ENCODE data around the gene NRG3.

The NRG3 gene

GRCh38 chr10:81874875-81875466 lies at the start of gene NRG3:
NRG3 (plus strand) TSS chr10:81875194.
- no peak for DNase-seq

DNA sequence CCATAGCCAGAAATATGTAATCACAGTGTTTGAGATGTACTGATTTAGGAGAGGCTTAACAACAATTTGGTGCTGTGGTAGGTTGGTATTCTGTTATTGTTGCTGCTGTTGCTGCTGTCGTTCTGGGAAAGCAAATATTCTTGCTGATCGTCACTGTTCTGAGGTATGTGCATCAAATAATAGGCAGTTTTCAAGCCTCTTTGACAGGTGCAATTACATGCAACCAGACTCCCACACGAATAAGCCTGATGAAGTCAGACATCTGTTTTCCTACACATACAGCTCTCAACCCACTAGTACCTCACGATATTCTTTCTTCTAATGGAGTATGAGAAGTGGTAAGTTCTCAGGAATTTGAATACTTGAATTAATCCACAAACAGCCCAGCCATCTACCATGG lies 46.7 kb upstream of the NRG3 start:
- DNase-seq, result no peak

- no peak for DNase-seq
Measured at GRCh38 chr10:81831060-81831459, 43.9 kb upstream of the NRG3 start.

GRCh38 chr10:81838950-81839349 lies 36.0 kb upstream of the NRG3 start:
- DNase-seq, result no peak

DNA sequence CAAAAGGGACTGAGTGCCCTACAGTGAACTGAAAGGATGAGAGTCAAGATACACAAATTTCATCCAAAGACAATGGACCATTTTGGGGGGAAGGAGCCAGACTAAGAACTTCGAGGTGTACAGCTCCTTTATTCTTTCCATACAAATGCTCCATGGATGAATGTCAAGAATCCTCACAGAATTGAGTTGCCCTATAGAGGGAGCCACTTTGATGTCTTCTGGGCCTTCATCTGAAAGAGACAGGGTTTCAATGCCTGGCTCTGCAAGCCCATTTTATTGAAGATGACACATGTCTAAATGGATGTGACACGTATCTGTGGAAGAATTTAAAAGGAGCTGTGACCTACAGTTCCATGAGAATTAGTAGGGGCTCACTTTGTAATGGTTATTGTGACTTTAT lies 32.0 kb upstream of the NRG3 start:
- no peak for DNase-seq

DNA sequence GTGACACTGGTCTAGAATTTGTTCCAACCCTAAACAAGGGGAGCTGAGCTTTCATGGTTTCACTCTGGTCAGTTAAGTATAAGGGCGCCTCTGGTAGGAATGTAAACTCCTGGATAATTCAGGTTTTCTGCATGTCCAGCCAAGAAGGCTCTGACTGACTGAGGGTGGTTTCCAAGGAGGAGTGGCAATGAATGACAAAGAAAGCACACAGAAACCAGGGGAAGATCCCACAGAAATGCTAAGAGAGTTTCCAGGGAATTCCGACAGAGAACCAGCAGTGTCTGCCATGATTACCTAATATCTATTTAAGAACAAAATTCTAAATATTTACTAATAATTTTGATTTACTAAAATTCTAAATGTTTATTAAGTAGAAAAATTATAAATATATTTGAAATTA lies 27.3 kb upstream of the NRG3 start:
- DNase-seq, result no peak

- DNase-seq, result no peak
Measured at GRCh38 chr10:81848514-81848913, 26.5 kb upstream of the NRG3 start.

GRCh38 chr10:81848931-81849330 lies 26.1 kb upstream of the NRG3 start:
- no peak for DNase-seq

DNA sequence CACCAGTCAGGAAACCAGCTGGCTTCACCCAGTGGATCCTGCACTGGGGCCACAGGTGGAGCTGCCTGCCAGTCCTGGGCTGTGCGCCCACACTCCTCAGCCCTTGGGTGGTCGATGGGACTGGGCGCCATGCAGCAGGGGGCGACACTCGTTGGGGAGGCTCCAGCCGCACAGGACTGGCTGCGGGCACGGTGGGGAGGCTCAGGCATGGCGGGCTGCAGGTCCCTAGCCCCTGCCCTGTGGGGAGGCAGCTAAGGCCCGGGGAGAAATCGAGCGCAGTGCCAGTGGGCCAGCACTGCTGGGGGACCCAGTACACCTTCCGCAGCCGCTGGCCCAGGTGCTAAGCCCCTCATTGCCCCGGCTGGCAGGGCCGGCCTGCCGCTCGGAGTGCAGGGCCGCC lies 12.4 kb upstream of the NRG3 start:
- no peak for DNase-seq

DNA sequence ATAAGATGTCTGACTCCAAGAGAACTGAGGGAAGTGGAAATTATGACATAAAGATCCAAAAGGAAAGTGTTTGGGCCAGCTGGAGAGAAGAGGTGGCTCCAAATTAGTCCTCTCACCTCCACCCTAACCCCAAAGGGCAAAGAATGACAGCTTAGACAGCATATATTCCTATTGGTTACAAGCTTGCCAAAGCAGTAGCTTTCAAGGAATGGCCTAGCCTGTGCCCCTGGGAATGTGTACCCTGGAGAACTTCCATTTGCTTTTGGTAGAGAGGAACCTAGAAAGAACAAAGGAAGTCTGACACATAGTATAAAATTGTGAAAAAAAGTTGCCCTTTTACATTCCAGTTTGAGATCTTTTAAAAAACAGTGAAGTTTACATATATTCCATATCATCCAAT lies 11.2 kb upstream of the NRG3 start:
- no peak for DNase-seq

- DNase-seq, result no peak
Measured at GRCh38 chr10:81865581-81865980, 9.4 kb upstream of the NRG3 start.

DNA sequence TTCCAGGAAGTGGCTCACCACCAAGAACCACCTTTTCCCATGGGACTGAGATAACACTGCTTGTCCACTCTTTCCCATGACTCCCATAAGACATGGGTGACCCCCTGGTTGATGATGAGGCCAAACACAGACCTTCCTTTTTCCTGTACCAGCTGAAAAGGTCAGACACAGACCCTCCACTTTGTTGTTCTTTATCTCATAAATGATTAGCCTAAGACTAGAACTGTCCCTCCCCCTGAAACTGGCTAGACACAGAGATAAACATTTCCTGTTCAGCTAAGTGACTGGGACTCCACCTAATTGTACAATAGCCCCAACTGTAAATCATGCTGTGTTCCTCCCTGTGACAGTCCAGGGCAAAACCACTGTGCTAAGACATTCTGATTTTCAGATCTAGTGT lies 8.2 kb upstream of the NRG3 start:
- DNase-seq, result no peak

GRCh38 chr10:81870472-81870871 lies 4.5 kb upstream of the NRG3 start:
- no peak for DNase-seq

DNA sequence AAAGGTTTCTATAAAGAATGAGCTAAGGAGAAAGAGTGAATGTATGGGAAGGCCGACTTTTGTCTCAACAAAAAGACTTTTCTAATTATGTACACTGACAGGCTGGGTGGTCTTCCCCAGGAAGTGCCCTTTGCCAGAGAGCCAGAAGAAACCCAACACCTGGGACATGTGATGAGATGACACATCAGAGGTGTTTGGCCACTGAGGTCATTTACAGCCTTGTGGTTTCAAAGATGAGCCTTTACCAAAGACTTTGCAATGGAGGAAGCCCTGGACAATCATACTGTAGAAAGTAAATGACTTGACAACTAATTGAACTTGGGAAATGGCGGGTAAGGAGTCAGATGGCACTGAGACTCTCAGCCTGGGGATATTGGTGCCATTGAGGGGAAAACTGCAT lies 3.4 kb upstream of the NRG3 start:
- no peak for DNase-seq

DNA sequence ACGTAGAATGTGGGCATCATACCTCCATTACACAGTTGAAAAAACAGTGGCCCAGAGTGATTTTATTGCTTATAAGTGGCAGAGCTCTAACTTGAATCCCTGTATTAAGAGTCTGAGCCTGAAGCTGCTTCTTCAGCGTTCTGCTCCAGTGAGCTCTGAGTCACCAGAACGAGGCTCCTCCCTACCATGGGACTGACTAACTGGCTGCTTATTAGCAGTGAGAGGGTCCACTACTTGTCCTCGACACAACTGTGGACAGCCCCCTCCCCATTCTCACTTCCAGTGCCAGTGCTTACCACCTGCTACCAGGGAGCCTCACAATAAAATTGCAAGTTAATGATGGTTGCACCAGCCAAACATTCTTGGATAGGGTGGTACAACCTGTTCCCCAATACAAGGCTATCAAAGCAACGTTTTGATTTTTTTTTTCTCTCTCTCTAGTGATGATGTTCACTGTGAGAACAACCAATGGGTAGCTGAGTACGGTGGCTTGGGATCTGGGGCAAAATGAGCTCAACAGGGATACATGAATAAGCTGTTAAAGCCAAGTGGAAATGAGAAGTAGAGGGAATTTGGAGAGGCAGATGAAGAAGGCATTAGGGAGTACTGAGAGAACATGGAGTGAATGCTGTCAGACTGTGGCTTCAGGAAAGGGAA lies 2.7 kb upstream of the NRG3 start:
- DNase-seq, result no peak

DNA sequence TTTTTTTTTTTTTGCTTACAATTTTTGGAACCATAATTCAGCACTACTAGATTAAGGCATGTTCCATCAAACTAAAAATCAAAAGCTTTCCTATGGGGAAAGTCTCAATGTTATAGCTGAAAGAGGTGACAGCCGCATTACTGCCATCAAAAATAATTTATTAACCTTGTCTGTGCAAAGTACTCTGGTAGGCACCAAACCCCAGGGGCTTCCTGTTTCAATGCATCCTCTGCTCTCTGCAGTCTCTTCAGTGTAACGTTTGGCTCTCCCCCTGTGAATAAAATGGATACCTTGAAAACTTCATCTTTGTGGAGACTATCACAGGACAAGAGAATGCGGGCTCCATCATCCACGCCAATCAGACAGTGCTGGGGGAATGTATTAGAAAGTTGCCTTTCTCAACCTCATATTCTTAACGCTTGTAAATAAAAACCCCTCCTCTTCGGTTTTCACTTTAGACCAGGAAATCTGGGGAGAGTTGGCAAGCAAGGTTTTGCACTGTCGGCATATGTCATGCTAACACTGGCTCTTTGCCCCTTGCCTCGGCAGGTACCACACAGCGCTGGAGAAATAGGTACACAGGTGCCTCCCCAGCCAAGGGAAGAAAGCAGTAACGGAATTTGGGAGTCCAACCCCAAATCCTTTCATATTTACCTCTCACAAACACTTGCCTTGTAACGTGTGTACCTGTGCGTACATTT lies 1.6 kb upstream of the NRG3 start:
- DNase-seq, result no peak

DNA sequence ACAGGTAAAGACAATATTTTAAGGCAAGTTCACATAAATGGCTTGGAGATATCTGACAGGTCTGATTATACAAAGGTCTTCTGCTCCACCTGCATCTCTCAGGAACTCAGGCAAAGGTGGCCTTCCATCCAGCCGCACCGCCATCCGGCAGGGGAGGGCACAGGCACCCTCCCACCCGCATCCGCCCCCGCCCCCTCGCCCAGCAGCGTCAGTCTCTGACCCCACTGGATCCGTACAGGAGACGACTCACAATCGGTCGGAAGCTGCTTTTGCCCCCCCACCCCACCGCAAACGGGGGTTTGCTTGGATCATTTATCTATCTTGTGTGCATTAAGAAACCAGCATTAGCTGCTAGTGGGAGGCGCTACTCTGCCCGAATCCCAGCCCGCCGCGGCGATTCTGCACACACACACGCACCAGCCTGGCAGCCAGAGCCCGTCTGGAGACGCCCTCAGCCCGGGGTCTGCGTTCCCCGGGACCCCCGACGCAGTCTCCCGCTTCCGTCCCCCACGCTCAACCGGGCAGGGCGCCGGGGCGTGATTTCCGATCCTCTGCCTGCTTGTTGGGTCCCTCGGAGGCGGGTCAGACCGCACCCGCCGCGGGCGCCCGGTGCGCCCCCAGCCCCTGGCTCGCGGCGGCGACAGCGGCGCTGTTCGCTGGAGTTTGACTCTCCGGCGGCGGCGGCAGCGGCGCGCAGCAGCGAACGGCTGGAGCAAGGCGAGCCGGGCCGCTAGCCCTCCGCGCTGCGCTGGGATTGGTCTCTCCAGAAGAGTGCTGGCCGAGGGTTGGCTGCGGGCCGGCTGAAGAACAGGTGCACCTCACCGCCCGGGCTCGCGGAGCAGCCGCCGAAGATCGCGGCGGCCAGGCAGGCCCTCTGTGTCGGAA lies 820 bp upstream of the NRG3 start:
- DNase-seq, result no peak

- no peak for DNase-seq
Measured at GRCh38 chr10:81875467-81876252, 666 bp downstream of the NRG3 start.

DNA sequence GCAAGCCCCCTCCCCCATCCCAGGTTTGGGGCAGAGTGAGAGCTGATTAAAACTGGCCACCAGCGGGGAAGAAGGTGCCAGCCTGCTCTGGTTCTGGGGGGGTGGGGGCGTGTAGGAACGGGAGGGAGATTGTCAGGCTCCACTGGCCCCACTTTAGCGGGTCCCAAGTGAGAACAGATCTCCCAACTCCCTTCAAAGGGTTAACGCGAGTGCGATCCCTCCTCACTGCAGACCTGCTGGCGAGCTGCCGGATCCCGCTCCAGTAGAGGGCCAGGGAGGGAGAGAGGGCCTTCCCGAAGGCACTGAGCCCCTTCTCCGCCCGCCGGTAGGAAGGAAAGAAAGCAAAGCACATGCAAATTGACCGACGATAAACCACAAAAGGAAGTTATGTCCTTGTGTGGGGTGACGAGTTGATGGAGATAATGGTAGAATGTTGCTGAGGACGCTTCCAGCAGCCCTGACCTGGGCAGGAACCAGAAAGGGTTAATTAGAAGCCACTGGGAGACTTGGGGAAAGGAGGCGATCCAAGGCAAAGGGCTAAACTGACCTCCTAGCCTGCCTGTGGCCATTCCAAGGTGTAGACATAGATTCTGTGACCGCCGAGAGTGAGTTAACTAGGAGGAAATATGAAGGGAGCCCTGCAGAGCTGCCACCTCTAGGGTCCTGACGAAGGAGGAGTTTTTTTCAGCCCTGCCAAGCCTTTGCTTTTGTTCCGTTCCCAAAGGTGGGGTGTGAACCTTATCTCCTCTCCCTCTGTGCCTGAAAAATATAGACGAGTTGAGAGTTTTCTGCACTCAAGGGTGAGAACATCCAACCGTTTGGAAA lies 1.5 kb downstream of the NRG3 start:
- no peak for DNase-seq

DNA sequence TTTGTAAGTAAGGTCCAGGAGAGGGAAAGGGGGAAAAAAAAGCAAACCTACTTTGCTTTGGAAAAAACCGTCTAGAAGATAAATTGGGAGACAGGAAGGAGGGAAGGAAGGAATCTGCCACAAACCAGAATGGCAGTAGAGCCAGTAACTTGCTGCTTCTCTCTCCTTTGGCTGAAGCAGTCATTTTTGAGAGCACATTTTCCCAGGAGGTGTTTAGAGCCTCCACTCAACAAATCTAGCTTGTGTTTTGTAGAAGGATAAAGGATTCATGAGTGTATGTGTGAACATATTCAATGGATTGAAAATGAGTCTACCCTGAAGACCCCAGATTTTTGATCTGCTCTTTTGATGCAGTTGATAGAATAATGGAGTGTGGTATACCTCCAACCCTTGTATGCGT lies 2.6 kb downstream of the NRG3 start:
- no peak for DNase-seq

DNA sequence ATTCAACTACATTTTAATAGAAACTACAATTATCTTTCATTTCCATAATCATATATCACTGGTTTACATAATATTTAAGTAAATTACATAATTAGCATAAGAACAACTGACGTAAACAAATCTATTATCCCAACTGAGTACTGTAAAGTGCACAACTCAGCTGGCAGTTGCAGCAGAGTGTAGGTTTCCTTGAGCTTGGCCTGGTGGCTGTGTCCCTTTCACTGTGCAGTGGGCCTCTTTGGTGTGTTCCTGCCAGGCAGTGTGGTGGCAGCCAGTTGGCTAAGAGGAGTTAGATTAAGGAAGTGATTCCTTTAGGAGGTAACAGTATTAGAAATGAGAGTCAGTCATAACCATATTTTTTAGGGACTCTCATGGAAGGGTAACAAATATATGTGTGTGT lies 7.0 kb downstream of the NRG3 start:
- DNase-seq, result no peak

DNA sequence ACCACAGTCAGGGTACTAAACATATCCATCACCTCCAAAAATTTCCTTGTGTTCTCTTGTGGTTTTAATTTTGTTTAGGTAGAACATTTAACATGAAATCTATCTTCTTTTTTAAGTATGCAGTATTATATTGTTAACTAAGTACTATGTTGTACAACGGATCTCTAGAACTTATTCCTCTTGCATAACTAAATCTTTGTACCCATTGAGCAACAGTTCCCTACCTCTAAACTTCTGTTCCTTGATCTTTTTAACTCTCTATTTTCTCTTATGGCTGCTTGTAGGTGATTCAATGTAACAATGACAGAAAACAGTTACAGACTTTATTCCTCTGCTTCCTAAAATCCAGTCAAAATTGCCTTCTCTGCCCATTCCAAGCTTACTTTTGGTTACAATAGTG lies 9.9 kb downstream of the NRG3 start:
- DNase-seq, result no peak

Data from stimulated activated CD4-positive, alpha-beta T cell treated with anti-CD3 and anti-CD28 coated beads, Interleukin-4, amount 100 ng/mL, for 24 hours (primary cell).